Right lobe of liver (tissue), 6 donors: ENCODE data around the gene VWDE. TPM values are rescaled to one million over a fixed set of nuclear protein-coding genes. Genes with fewer than 3 reads are reported as not detected.
A peak's percentile ranks its signal among the peaks of the same experiment; 100 is the strongest.

Experiments used
- ATAC-seq, 4 donors: fragments of 200-7000 bp; cut with Tn5 transposase; one replicate each; pipeline ENCODE4 v1.9.1; 2020; ENCODE audit warnings: mild to moderate bottlenecking in 4 of 4, moderate library complexity in 4 of 4
- DNase-seq, 3 donors: peaks; one replicate each; pipeline ENCODE4 v3.0.0-alpha.2; 2020
- H3K27ac ChIP-seq, 3 donors: fragments of 200-600 bp; one replicate each; pipeline ENCODE4 v1.8.0; 2022
- H3K27me3 ChIP-seq, 2 donors: fragments of 200-600 bp; one replicate each; pipeline ENCODE4 v1.8.0; 2022
- H3K36me3 ChIP-seq, 4 donors: fragments of 200-600 bp; sonication (generic) in 1 of 4; one replicate each; pipeline versions ENCODE4 v1.5.1 to v1.8.0; 2017 to 2022; ENCODE audit warnings: control low read depth in 1 of 4
- H3K4me1 ChIP-seq, 4 donors: fragments of 200-600 bp; sonication (generic) in 1 of 4; one replicate each; pipeline versions ENCODE4 v1.5.1 to v1.8.0; 2017 to 2022; ENCODE audit warnings: control low read depth in 1 of 4
- H3K4me3 ChIP-seq, 3 donors: fragments of 200-600 bp; one replicate each; pipeline ENCODE4 v1.8.0; 2022
- H3K9me3 ChIP-seq, 4 donors: fragments of 200-600 bp; sonication (generic) in 1 of 4; one replicate each; pipeline versions ENCODE4 v1.5.1 to v1.8.0; 2017 to 2022; ENCODE audit warnings: control low read depth in 1 of 4
- CTCF ChIP-seq, 4 donors: fragments of 200-600 bp in 3 of 4; fragments of 450-650 bp in 1 of 4; IDR thresholded peaks; one replicate each; pipeline versions ENCODE4 v1.5.1 to v1.8.0; 2016 to 2022; ENCODE audit warnings: antibody characterized with exemption in 4 of 4, mild to moderate bottlenecking in 2 of 4
- POLR2A ChIP-seq: fragments of 450-650 bp; IDR thresholded peaks from one replicate; pipeline ENCODE4 v1.6.1; 2017; ENCODE audit warnings: antibody characterized with exemption, mild to moderate bottlenecking
- WGBS: methylation state at CpG from one replicate; pipeline ENCODE4 v1.1.6; 2018; ENCODE audit warnings: low coverage, low lambda C conversion rate; ENCODE audit not compliant: insufficient coverage; ENCODE audit errors: missing lambda C conversion rate; 5-methylcytosine and 5-hydroxymethylcytosine counted together
- intact Hi-C, 2 donors: fragments of 100-400 bp; cut with DNase I; formaldehyde crosslinking; loops; one replicate each; pipeline versions ENCODE4 v1.11.2 to v1.14.1; 2022
- total RNA-seq, 6 experiments: library from RNA; depleted of rRNA in 2 of 6; stranded (reverse); fragments of >200 nt in 2 of 6; fragmentation: NEBNext Ultra II Directional in 3 of 6; extraction: Animal tissue kit (Norgen Biotek cat#: 25700) in 3 of 6; gene quantifications; one replicate each; pipeline versions ENCODE4 v1.1.0 to v1.2.4, GENCODE V29; 2016 to 2023
- donor health status: DM: no; HTN: yes; CAD: no.
- donor health status: DM: no; HTN: no; CAD: no.
- donor health status: DM: no; HTN: no; CAD: no.
- donor health status: DM: no; HTN: yes; CAD: no.
- donor health status: DM: no; HTN: yes; CAD: no.

VWDE gene
- total RNA-seq, 6 experiments from 2014 or later: 0.24 to 0.42 (median 0.38) TPM; not detected in 3

- intact Hi-C loops: loop anchor here in 1 of 2 donors (5.0 kb wide), 1 partner anchor 255 kb away; no protein-coding TSS in a partner anchor
- no peaks in the 10 kb centered on the region for H3K36me3 ChIP-seq
- ATAC-seq: peak in 3 of 4 donors; percentile 34 to 46 (median 41)
- no peaks in the 10 kb centered on the region for H3K27me3 ChIP-seq
- H3K27ac ChIP-seq: no peak overlapping the region
- WGBS: 44% methylated on average over 5 of the region's 5 CpGs
- no peak overlapping the region for H3K4me3 ChIP-seq
- DNase-seq: no peak
- no peaks in the 10 kb centered on the region for H3K9me3 ChIP-seq
- no peaks in the 10 kb centered on the region for H3K4me1 ChIP-seq
- no peak for TF ChIP-seq POLR2A
- peak; percentile 70 to 78 (median 74) for TF ChIP-seq CTCF (IDR thresholded peaks at IDR 0.05)
Measured at GRCh38 chr7:12322284-12322902, 81.3 kb downstream of the VWDE start.

- no peaks in the 10 kb centered on the region for H3K9me3 ChIP-seq
- no peak overlapping the region for H3K27ac ChIP-seq
- ATAC-seq (no peak), DNase-seq (no peak)
- no peaks in the 10 kb centered on the region for H3K36me3 ChIP-seq
- no peaks in the 10 kb centered on the region for H3K4me1 ChIP-seq
- TF ChIP-seq CTCF (IDR thresholded peaks at IDR 0.05) (no peak), POLR2A (no peak)
- WGBS: 85% methylated on average over 2 of the region's 2 CpGs
- intact Hi-C loops: loop anchor here in 1 of 2 donors (5.0 kb wide), 1 partner anchor 254 kb away; no protein-coding TSS in a partner anchor
- H3K27me3 ChIP-seq: no peaks in the 10 kb centered on the region
- no peak overlapping the region for H3K4me3 ChIP-seq
Measured at GRCh38 chr7:12320987-12321647, 82.5 kb downstream of the VWDE start.

- no peak overlapping the region for H3K27ac ChIP-seq
- DNase-seq (no peak), ATAC-seq (no peak)
- H3K9me3 ChIP-seq: no peaks in the 10 kb centered on the region
- no peak for TF ChIP-seq CTCF (IDR thresholded peaks at IDR 0.05)
- TF ChIP-seq POLR2A: no peak
- H3K27me3 ChIP-seq: no peaks in the 10 kb centered on the region
- H3K4me3 ChIP-seq: no peak overlapping the region
- no peaks in the 10 kb centered on the region for H3K36me3 ChIP-seq
- intact Hi-C loops: loop anchor here in 1 of 2 donors (5.0 kb wide), 1 partner anchor 253 kb away; no protein-coding TSS in a partner anchor
- 57% methylated on average over 2 of the region's 2 CpGs for WGBS
- H3K4me1 ChIP-seq: no peaks in the 10 kb centered on the region
Measured at GRCh38 chr7:12320241-12320986, 83.3 kb downstream of the VWDE start.

GRCh38 chr7:12317675-12318074 is 86.0 kb downstream of the VWDE start:
- intact Hi-C loops: loop anchor here in 1 of 2 donors (5.0 kb wide), 1 partner anchor 240 kb away; no protein-coding TSS in a partner anchor
- Histone ChIP-seq H3K27me3 (no peaks in the 10 kb centered on the region), H3K36me3 (no peaks in the 10 kb centered on the region), H3K4me1 (no peaks in the 10 kb centered on the region), H3K4me3 (no peak overlapping the region), H3K9me3 (no peaks in the 10 kb centered on the region), H3K27ac (no peak overlapping the region)
- no peak for ATAC-seq
- WGBS: 85% methylated on average over 1 of the region's 1 CpG
- no peak for DNase-seq
- TF ChIP-seq CTCF (IDR thresholded peaks at IDR 0.05) (no peak), POLR2A (no peak)
